HG03064 (cell line): Measurements from ENCODE around the gene PTPA.

Source experiments
- ATAC-seq: cut with Tn5 transposase; IDR thresholded peaks from one replicate; pipeline ENCODE4 v1.9.1; 2021; ENCODE audit warnings: low read depth; ENCODE audit not compliant: unreplicated experiment

Gene PTPA

DNA sequence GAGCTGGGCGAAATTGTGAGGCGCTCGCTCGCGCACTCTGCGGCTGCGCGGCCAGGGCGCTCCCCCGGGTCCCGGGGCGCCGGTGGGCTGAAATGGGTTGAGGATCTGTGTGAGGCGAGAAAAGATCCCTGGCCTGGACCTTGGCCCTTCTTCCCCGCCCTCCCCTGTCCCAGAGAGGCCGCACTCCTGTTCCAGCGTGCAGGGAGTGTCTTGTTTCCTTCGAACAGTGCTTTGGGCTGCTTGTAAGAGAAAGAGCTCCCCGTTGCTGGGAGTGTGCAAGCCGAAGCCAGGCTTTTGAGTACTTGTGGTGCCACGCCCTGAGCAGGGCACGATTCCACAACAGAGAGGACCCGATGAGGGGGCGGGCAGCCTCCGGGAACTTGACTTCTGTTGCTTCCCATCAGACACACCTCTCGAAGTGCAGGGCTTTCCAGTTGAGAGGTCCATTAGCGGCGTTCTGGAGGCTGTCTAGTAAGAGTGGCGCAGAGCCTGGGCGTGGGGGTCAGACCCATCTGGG, 29.8 kb upstream of the PTPA start:
- no peak for ATAC-seq

DNA sequence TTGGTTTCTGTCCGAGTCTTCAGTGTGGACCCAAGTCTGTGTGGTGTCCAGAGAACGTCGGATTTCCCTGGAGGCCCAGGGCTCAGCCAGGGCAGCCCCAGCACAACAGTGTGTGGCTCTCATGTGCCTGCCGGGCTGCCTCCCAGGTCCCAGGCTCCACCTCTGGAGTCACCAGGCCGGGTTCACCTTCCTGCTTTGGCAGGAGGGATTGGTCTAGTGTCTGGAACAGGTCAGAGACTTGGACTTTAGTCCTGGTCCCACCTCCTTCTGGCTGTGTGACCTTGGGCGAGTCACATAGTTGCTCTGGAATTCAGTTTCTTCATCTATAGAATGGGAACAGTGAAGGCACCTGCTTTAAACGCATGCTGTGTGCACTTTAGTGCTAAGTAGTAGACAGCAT, 27.1 kb upstream of the PTPA start:
- ATAC-seq = no peak

DNA sequence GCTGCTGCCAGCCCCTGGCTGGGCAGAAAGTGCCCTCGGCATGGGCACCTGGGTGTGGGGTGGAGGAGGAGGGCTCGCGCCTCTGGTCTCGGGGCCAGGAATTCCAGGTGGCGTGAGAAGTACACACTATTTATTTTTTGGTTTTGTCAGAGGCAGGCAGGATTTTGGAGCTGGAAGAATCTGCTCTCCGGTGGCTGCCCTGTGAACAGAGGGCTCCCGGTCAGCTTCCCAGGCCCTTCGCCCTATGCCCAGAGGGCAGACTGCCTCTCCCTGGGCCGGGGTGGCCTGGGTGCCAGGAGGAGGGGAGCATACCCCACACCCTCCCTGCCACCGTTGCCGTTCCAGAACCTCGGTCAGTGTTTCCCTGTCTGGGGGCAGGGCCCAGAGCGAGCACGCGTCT, 22.0 kb upstream of the PTPA start:
- no peak for ATAC-seq

DNA sequence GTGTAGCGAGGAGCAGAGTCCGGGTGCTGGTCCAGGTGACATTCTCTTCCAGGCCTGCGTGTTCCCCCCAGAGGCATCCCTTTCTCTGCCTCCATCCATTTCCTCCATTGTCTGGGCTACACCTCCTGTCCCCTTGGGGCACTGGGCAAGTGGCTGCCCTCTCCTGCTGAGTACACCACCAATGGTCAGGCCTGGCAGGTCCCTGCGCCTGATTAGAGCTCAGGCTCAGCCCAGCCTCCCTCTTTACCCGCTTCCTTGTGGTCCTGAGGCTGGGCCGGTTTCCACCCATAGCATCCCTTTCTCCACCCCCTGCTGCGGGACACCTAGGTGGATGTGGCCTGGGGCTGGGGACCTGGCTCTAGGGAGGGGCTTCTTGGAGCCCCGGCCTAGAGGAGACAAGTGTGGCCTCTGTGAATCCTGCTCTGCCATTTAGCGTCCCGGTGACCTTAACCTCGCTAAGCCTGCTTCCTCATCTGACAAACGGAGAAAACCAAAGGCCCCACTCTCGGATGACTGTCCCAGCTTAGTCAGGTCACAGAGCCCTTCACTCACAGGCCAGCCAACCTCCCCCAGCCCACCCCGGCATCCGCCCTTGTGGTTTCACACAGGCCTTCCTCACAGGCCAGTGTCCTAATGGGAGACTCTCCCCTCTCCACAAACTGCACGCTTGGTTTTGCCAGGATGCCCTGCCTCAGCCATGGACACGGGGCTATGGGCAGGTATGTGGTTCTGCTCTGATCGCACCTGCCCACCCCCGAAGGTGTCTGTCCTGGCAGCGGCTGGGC, 17.4 kb upstream of the PTPA start:
- ATAC-seq = no peak

DNA sequence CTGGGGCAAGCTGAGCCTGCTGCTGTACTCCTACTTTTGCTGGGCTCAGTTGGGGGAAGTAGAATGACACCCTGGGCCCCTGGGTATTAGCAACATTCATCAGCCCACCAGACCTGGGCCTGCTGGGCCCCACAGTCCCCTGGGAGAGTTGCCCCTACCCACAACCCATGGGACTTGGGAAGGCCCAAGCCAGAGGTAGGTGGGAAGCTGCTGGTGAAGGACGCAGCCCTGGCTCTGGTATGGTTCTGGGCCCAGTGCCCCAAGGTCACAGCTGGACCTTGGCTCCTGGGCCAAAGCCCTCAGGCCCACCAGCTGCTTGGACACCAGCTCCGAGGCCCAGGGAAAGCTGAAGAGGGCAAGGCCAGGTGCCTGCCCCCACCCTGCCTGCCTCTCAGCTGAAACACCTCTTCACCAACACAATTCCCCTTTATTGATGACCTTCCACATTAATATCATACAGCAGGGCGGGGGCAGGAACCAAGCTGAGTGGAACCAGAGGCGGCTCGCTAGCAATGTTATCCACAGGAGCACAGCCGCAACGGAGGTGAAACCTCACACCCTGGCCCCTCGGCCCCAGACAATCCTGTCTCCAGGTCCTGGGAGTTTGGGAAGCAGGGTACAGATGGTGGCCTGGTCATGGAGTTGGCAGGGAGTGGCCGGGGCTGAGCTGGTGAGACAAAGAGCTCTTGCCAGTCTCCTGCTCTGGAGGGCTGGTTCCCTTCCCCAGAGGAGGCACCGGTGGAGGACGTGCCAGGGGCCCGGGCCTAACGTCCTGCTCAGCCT, 16.6 kb upstream of the PTPA start:
- no peak for ATAC-seq

DNA sequence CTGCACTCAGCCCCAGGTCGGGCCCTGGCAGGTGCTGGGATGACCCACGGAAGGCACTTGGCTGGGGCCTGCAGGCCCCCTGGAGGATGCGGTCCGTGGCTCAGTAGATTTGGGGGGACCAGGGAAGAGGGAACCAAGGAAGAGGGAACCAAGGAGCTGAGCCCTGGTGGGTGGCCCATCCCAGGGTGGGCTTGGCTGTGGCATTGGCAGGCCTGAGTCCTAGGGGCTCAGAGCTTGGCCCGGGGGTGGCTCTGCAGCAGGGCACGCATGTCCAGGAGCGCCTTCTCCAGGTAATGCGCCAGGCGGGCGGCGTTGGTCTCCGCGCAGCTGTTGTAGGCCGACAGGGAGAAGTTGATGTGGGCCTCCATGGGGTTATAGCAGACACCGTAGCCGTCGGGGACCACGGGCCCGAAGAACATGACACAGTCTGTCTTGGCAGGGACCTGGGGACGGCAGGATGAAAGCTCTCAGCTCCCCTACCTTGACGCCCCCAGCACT, 16.0 kb upstream of the PTPA start:
- ATAC-seq = no peak

DNA sequence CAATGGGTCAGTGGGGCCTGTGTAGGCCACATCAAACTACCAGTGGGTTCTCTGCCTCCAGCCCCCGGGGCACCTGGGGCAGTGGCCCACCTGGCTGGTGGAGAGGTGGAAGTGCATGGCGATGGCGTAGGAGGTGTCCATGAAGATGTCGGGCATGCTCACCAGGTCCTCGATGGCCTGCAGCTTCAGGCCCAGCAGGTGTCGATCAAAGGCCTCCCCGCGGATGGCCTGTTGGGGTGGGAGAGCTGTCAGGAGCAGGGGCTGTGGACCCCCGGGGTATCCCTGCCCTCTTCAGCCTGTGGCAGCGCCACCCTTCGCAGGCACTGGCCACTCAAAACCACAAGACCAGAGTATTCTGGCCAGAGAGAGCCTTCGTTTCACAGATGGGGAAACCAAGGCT, 15.3 kb upstream of the PTPA start:
- no peak for ATAC-seq

DNA sequence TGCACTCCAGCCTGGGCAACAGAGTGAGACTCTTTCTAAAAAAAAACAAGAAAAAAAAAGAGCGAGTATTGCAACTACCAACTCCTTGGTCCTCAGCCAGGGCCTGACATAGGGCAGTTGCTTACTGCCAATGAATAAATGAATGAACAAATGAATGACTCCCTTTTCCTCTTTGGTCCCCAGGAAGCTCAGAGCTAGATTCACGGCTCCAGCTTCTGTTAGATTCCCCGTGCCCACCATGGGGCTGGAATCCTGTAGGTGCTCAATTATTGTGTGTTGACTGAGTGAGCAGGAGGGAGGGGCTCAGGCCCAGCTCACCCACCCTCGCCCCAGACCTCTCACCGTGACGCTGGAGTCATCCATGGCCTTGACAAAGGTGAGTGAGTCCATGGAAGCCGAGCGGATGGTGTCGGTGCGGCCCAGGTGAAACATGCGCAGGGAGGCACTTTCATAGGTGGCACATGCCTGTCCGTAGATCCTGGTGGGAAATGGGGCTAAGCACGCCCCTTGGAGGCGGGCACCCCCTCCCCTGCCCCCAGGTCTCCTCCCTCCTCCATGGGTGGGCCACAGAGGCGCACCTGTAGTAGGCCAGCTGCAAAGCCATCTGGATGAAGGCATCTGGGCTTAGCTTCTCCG, 13.4 kb upstream of the PTPA start:
- ATAC-seq = no peak

DNA sequence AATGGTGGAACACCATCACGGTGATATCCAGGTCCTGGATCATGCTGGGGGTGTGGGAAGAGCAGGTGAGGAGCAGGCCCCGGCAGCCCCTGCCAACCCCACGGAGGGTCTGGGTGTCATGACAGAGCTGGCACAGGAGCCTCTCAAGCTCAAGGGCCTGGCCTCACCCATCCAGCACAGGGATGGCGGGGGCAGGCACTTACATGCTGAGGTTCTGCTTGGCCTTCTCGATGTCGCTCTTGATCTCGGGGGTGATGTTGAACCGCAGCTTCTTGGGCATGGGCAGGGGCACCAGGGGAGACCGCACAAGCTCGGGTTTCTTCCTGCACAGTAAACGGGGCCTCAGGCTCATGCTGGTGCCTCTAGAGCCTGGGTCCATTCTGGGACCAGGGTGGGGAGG, 12.9 kb upstream of the PTPA start:
- no peak for ATAC-seq

DNA sequence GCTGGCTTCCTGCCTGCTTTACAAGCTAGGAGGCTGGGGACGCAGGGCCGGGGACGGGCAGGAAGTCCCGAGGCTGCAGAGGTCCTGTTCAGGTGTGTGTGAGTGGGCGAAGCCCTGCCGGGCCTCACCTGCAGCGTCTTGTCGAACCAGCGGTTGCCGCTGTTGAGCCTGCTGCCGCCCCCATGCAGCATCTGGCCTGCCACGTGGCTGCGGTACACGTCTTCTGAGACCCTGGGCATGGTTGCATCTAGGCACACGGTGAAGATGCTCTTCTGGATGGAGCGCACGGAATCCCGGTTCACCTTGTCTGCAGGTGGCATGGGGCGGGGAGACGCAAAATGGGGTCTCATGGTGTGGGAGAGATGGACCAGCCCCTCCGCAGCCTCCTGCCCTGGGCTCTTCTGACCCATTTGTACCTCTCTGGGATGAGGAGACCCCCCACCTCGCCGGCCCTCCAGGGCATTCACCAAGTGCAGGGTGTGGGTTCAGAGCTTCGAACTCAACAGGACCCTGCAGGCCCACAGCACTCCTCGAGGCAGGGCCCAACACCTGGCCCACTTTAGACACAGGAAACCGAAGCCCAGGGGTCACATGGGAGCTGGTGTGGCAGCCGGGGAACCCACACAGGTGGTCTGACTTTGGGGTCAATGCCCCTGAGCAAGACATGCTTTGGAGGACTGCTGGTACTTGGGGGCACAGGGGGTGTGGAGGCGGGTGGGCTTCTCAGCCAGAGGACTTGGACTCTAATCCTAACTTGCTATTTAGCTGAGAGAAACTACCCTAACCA, 10.6 kb upstream of the PTPA start:
- no peak for ATAC-seq

DNA sequence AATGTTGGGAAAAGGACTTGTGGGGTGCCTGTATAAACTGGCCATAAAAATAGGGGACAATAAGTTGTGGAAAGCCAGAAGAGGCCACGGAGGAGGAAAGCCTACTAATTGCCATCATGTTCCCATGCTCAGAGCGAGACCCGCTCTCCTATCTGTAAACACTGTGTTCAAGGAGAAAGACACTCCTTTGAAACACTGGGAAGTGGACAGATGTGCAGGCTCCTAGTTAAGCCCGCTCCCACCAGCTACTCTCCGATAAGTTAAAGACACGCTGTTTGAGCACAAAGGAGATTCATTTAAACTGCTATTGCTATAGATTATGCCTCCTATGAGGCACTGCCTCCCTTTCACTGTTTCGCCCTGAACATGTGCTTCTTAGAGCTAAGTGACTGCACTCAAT, 9.9 kb upstream of the PTPA start:
- no peak for ATAC-seq

DNA sequence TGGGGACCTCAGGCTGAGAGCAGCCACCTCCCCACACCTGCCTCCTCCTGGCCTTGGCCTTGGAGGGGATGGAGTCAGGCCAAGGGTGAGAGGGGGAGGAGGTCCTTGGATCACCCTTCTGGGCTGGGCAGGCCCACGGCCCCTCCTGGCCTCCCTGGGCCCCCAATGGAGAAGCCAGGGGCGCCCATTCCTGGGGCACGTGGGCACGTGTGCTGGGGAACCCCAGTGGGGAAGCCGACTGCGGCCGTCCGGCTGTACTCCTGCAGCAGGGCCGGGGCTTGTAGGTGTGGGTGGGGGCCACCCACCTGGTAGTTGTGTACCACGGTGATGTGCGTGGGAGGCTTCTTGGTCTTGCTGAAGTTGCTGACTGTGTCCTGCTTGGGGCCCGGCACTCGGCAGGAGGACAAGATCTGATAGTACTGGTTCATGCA, 9.1 kb upstream of the PTPA start:
- no peak for ATAC-seq

DNA sequence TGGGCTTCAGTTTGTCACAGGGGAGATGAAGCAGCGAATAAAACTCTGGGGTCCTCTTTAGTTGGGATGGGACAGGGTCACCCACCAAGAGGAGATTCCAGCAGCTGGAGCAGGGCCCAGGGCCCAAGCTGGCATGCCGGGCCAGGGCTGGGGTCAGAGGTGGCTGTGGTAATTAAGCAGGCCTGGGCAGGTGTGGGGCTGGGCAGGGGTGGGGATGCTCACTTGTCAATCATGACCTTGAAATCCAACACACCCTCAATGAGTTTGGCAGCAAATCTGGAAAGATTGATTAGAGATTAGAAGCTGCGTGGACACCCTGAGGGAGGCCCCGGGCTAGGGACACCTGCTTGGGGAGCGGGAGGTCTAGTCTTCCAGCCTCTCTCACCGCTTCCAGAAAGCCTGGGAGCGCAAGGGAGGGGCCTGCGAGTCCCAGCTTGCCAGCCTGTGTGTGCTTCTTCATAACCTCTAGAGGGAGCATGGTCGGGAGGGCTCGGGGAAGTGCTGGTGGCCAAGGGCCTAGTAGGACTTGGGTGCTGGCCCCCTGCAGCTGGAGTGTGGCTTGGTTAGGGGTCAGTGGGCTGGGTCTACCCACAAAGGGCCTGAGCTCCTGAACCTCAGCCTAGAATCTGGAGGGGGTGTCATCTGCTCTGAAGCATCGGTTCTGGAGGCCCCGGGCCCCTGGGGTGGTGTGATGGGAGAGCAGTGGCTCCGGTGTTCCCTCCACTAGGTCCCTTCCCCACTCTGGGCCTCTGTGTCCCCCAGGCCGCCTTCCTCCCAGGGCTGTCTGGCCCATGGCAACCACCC, 8.2 kb upstream of the PTPA start:
- no peak for ATAC-seq

DNA sequence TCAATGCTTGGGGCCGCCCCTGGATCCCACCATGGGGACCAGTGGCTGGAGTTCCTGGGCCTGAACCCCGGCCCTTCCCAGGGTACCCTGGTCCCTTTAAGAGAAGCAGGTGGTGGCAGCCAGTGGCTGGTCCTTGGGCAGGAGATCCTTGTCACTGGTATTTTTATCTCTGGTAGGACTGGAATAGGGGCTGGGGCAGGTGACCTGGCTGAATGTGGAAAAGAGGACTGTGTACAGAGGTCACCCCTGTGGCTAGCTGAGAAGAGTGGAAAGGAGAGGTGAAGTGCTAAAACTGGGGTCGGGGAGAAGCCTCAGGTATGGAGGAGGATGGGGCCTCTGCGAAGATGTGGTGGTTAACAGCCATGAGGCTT, 7.6 kb upstream of the PTPA start:
- no peak for ATAC-seq

DNA sequence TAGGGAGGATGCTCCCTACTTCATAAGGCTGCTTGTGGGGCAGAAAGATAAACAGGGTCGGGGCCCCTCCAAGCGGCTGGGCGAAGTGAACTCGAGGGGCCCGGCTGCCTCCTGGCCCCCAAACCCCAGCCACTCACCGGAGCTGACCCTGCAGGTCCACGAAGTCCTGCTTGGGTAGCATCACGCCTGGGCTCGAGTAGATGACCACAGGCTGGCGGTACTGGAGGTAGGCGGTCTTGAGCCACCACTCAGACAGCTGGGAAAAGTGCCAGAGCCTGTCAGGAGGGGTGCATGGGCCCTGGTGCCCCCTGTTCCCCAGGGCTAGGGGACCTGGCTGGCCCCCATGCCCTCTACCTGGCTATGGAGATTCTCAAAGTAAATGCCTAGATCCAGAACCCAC, 7.2 kb upstream of the PTPA start:
- ATAC-seq = no peak

DNA sequence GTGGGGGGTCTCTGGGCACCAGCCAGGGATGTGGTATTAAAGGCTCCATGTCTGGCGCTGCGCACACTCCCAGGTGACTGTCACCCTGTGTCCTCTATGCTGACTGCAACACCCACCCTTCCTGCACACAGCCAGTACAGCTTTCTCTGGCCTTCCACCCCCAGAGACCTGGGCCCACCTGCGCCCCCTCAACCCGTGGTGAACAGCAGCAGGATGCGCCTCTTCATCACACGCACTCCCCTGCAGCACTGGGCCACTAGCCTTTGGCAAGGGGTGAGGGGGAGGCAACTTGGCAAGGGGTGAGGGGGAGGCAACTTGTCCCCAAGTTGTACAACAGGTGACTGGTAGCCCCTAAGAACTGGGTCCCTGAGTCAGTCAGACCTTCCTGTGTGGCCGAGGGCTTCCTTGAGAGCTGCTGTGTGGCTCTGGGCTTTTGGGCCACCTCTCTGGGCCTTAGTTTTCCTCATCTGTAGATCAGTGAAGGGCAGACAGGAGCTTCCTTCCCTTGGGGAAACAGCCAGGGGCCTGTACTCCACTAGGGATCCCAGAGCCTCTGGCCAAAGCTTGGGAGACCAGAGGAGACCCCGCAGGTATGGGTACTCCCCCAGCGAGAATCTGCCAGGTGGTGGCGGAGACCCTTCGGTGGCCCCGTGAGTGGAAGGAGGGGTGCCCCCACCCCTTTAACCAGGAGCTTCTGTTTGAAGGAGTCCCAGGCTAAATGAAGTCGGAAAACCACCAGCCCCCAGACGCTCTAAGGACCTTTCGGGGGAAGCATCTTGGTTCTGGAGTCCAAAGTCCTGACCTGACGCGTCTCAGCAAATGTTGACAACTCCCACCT, 5.1 kb upstream of the PTPA start:
- ATAC-seq = no peak

DNA sequence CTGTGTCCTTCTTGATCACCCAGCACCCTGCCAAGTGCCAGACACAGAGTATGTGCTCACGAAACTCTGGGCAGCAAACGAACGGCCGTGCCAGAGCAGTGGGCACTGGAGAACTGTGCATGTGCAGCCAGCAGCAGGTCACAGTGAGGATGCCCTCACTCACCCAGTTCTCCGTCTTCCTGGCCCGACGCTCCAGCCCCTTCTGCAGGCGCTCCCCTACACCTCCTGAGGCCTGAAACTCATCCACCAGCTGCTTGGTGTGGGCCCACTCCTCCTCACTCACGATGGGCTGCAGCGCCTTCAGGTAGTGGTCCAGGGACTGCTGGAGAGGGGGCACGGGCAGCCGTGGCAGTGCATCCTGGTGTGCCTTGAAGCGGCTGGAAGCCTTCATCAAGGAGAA, 3.6 kb upstream of the PTPA start:
- ATAC-seq = no peak

DNA sequence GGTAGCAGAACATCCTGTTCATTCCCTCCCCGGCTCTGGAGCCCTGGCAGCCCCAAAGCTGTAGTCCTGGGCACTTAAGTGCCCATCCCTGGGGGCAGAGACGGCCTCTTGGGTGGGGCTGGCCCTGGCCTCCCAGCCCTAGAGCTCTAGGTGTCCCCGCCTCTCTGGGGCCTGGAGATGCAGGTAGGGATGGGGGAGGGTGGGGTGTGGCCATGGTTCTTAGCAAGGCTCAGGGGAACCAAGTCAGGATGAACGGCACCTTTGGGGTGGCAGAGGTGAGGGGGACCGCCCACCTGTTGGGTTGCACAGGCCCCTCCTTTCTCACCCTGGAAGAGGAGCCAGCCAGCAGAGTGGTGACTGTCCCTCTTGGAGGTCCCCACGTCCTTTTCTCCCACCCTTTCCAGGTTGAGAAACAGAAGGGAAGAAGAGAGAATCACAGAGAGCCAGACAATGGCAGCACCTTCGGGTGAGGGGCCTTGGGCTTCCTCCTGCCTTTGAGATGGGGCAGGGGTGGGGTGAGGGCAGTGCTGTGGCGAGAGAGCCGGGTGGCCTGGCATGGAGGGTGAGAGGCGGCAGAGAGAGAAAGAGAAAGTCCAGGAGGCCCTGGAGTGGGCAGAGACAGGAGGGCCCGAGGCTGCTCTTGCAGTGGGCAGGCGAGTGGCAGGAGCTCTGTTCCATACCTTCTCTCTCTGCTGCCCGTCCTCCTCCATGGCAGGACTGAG, 3.0 kb upstream of the PTPA start:
- ATAC-seq = no peak
